HG02763 (cell line): ENCODE data around the gene PDE9A.
"Not testable (repeated sequence)": the region's sequence is repeated elsewhere in the genome, so short reads cannot be mapped to it uniquely, and the experiment has no call there.

Source experiments
- ATAC-seq: cut with Tn5 transposase; IDR thresholded peaks from one replicate; pipeline ENCODE4 v1.9.1; 2021; ENCODE audit warnings: mild to moderate bottlenecking, moderate library complexity; ENCODE audit not compliant: unreplicated experiment

Gene PDE9A

DNA sequence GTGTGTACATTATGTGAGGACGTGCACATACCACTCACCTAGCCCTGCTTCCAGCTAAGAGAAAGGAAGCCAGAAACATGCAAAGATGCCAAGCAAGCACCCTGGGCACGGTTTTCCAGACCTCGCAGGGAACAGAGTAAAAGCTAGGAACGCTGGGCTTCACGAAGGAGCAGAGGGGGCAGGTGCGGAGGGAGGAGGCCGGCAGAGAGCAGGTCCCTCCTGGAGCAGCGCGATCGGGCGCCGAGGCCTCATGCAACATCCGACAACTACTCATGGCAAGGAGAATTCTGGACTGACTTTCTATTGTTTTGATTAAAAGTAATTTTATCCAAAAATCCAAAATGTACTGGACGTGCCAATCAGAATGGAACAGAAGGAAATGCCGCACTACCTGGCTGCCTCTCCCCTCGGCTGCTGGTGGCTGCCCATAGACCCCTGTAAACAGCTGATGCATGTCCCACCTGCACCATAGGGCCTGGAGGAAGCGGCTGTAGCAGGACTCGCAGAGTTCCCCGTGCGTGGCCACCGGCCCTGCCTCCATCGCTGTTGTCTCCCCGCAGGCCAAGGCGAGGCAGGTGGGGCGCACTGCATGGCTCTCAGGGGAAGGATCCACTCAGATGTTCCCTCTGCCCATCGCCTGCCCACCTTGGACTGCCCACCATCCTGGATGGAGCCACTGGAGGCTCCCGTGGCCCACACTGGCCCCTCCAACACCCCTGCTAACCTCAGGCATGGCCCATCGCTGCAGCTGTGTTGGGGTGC is 132.4 kb downstream of the PDE9A start:
- ATAC-seq = no peak

GRCh38 chr21:42786884-42787283 is 133.5 kb downstream of the PDE9A start:
- no peak for ATAC-seq

- no peak for ATAC-seq
These were observed 134.2 kb downstream of the PDE9A start for GRCh38 chr21:42787613-42788012.

DNA sequence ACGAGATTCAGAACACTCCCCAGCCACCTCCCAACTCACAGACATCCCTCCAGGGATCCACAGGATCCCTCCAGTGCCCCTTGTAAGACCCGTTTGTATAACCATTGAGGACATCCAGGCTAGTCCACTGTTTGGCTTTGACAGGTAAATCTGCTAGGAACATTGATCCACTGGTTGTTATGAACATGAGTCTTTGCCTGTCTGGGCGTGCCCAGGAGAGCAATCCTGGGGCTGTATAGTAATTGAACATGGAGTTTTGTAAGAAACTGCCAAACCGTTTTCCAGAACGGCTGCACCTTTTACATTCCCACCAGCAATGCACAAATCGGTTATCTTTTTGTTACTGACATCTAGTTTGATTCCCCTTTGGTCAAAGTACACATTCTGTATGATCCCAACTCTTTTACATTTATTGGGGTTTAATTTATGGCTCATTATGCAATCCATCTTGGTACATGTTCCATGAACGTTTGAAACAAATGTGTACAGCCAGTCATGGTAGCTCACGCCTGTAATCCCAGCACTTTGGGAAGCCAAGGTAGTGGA is 137.2 kb downstream of the PDE9A start:
- no peak for ATAC-seq

DNA sequence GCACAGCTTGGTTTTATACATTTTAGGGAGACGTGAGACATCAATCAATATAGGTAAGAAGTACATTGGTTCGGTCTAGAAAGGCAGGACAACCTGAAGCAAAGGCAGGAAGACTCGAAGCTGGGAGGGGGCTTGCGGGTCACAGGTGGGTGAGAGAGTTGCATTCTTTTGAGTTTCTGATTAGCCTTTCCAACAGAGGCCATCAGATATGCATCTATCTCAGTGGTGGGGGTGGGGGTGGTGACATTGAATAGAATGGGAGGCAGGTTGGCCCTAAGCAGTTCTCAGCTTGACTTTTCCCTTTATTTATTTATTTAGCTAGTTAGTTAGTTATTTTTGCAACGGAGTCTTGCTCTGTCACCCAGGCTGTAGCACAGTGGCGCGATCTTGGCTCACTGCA is 140.4 kb downstream of the PDE9A start:
- no peak for ATAC-seq

DNA sequence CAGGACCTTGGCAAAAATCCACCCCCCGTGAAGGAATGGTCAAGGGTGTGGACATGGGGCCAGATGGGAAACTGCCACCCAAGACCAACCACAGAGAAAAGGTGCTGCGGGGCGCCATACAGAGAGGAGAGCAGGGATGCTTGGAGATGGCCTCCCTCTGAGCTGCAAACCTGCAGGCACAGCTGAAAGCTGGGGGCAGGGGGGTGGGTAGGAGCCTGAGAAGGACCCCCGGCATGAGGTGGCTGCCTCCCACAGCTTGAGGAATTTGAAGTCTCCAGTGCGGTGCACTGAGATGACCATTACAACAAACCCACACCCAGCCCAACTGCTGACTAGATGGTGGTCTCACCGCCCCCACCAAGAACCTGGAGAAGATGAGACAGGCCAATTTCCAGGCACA is 141.1 kb downstream of the PDE9A start:
- no peak for ATAC-seq

GRCh38 chr21:42796327-42797062 is 143.1 kb downstream of the PDE9A start:
- no peak for ATAC-seq

- ATAC-seq = no peak
These were observed 144.1 kb downstream of the PDE9A start for GRCh38 chr21:42797522-42797921.

- ATAC-seq = no peak
These were observed 144.7 kb downstream of the PDE9A start for GRCh38 chr21:42798106-42798505.

DNA sequence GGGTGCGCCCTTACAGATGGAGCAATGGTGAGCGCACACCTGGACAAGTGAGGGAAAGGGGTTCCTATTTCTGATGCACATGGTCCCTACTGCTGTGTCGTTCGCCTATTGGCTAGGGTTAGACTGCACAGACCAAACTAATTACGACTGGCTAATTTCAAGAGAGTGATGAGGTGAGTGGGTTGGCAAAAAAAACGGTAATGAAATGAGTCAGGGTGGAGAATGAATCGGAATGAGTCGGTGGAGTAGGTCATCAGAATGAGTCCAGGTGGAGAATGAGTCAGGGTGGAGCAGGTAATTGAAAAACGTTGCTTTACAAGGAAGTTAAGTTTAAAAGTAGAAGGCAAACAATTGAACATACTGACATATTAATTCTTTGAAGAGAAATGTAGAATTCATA is 146.1 kb downstream of the PDE9A start:
- ATAC-seq = no peak

DNA sequence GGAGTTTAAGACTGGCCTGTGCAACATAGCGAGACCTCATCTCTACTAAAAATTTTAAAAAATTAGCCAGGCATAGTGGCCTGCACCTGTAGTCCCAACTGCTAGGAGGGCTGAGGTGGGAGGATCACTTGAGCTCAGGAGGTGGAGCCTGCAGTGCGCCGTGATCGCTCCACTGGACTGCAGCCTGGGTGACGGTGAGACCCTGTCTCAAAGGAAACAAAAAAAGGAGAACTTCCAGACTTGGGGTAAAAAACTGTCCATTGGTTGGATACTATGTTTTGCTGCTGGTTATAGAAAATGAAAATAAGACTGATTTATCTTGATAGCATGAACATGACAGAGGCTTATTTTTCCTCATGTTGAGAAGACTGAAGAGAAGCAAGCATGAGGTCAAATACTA is 146.5 kb downstream of the PDE9A start:
- ATAC-seq = no peak

DNA sequence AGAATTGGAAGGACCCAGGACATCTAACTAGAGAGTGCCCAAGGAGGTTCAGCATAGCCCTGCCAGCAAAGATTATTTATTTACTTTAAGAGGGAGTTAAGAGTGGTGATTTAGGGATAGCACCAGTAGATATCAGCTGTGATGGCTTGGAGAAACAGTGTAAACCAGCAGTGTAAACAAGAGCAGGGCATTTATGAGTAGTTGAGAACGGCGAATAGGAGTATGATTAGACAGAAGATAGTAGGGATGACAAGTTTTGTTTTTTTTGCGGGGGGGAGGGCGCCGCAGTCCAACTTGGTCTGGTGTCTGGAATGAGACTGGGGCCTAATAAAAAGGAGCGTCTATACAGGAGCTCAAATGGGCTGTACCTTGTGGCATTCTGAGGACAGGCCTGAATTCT is 148.2 kb downstream of the PDE9A start:
- ATAC-seq = not testable (repeated sequence)

DNA sequence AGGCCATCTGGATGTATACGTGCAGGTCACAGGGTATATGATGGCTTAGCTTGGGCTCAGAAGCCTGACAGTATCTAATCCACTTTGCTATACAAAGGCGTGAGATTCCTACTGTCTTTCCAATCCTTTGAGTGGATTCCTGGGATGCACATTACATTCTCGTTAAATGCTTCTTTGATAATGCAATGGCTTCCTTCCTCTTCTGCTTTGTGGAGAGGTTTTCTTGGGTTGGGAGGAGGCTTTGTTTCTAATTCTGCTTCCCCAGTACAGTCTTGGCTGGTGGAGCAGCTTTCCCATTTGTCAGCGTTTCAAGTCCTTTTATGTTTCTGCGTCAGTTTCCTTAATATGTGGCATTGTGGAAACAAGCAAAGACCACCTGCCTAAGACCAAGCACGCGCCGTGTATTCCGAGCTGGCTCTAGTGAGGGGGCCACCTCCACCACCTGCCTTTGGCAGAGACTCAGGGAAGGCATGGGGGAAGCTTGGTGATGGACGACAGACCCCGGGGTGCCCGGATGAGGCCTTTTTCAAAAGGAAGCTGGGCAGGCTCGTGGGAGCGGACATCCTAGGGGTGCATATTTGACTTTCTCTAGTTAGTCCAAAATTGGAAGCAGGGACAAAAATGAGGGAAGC is 153.2 kb downstream of the PDE9A start:
- no peak for ATAC-seq

GRCh38 chr21:42807293-42807895 is 154.0 kb downstream of the PDE9A start:
- ATAC-seq = not testable (repeated sequence)

GRCh38 chr21:42807938-42808613 is 154.7 kb downstream of the PDE9A start:
- ATAC-seq = no peak

- no peak for ATAC-seq
These were observed 155.8 kb downstream of the PDE9A start for GRCh38 chr21:42809171-42809570.

GRCh38 chr21:42809577-42810475 is 156.4 kb downstream of the PDE9A start:
- ATAC-seq = no peak

GRCh38 chr21:42811960-42812359 is 158.5 kb downstream of the PDE9A start:
- no peak for ATAC-seq

GRCh38 chr21:42812528-42813241 is 159.3 kb downstream of the PDE9A start:
- not testable (repeated sequence) for ATAC-seq
